ENCODE results near the gene TAF5L. TPM values are rescaled to one million over a fixed set of nuclear protein-coding genes. Genes with fewer than 3 reads are reported as not detected.

Gene TAF5L

DNA sequence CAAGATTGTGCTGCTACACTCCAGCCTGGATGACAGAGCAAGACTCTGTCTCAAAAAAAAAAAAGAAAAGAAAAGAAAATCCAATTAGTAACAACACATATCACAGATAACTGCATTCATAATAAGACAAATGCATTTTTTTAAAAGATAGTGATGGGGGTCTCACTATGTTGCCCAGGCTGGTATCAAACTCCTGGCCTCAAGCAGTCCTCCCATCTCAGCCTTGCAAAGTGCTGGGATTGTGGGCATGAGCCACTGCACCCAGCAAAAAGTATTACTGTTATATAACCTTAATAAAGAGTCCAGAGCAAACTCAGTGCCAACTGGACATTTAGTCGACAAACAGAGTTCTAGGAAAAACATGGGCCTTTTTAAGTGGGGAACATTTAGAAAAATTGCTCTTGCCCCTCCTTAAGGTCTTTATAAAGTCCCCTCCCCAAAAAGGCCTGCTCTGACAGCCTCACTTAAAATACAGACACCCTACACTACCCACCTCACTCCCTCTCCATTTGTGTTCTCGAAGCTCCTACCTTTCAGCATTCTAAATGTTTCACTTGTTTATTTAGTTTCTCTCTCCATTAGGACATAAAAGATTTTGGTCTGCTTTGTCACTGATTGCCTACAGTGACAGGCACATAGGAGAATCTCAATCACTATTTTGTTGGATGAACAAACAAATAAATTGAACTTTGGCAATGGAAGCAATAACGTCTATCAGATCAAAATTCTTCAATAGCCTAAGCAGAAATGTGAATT is 74.9 kb downstream of the TAF5L start:
- Histone ChIP-seq H3K4me1 (ENCODE audit: control insufficient read depth, insufficient read depth, low read depth, low read length) (peaks cover 10% of the 10 kb centered on the region), H3K27ac (ENCODE audit: low read length, poor library complexity, severe bottlenecking) (no peak overlapping the region), H3K4me3 (ENCODE audit: insufficient read depth in 1 of 2, low read depth in 1 of 2, low read length in 2 of 2) (no peak overlapping the region), H2BK5ac (ENCODE audit: low read depth, low read length, poor library complexity, severe bottlenecking) (no peak overlapping the region), H3K27me3 (ENCODE audit: control insufficient read depth in 1 of 2, insufficient read depth in 1 of 2, low read length in 2 of 2) (no peaks in the 10 kb centered on the region), H3K18ac (ENCODE audit: low read depth in 1 of 2, low read length in 2 of 2) (no peak overlapping the region), H3K23ac (ENCODE audit: low read length in 2 of 2) (no peak overlapping the region), H3K4me2 (ENCODE audit: low read length, poor library complexity, severe bottlenecking) (no peak overlapping the region), H3K36me3 (ENCODE audit: control insufficient read depth in 1 of 2, insufficient read depth in 2 of 2, low read depth in 1 of 2, low read length in 2 of 2) (peaks cover 12 to 13% of the 10 kb centered on the region in 2 experiments), H2AFZ (ENCODE audit: low read depth, low read length) (no peak overlapping the region), H2BK120ac (ENCODE audit: low read depth, low read length) (no peak overlapping the region), H4K8ac (ENCODE audit: low read length) (no peak overlapping the region), H3K9me3 (ENCODE audit: control insufficient read depth, low read length) (no peaks in the 10 kb centered on the region), H2AK5ac (ENCODE audit: low read length, severe bottlenecking) (no peak overlapping the region), H4K91ac (ENCODE audit: low read length) (no peak overlapping the region), H3K14ac (ENCODE audit: low read length in 2 of 2) (no peak overlapping the region), H3K9ac (ENCODE audit: low read length) (peak overlapping the region; percentile 15), H3K79me1 (replicated peaks; ENCODE audit: low read length, poor library complexity, severe bottlenecking) (peaks cover 36% of the 10 kb centered on the region), H3K4ac (ENCODE audit: low read depth in 1 of 2, low read length in 2 of 2) (no peak overlapping the region), H2BK12ac (ENCODE audit: low read length in 2 of 2) (no peak overlapping the region), H2BK15ac (ENCODE audit: low read depth, poor library complexity, severe bottlenecking) (no peak overlapping the region)
- 95% methylated on average over 3 of the region's 3 CpGs for WGBS
- DNase-seq: no peak

GRCh38 chr1:229547542-229547941 is 78.4 kb downstream of the TAF5L start:
- H3K4me3 ChIP-seq (ENCODE audit: insufficient read depth in 1 of 2, low read depth in 1 of 2, low read length in 2 of 2): no peak overlapping the region
- H4K91ac ChIP-seq (ENCODE audit: low read length): no peak overlapping the region
- H2BK120ac ChIP-seq (ENCODE audit: low read depth, low read length): no peak overlapping the region
- peaks cover 17 to 33% of the 10 kb centered on the region in 2 experiments for H3K36me3 ChIP-seq (ENCODE audit: control insufficient read depth in 1 of 2, insufficient read depth in 2 of 2, low read depth in 1 of 2, low read length in 2 of 2)
- no peak overlapping the region for H2BK5ac ChIP-seq (ENCODE audit: low read depth, low read length, poor library complexity, severe bottlenecking)
- no peak overlapping the region for H2AK5ac ChIP-seq (ENCODE audit: low read length, severe bottlenecking)
- H3K27ac ChIP-seq (ENCODE audit: low read length, poor library complexity, severe bottlenecking): no peak overlapping the region
- H3K4me1 ChIP-seq (ENCODE audit: control insufficient read depth, insufficient read depth, low read depth, low read length): peaks cover 6% of the 10 kb centered on the region
- H2AFZ ChIP-seq (ENCODE audit: low read depth, low read length): no peak overlapping the region
- peaks cover 35% of the 10 kb centered on the region for H3K79me1 ChIP-seq (replicated peaks; ENCODE audit: low read length, poor library complexity, severe bottlenecking)
- no peak overlapping the region for H3K14ac ChIP-seq (ENCODE audit: low read length in 2 of 2)
- H3K27me3 ChIP-seq (ENCODE audit: control insufficient read depth in 1 of 2, insufficient read depth in 1 of 2, low read length in 2 of 2): no peaks in the 10 kb centered on the region
- no peak overlapping the region for H2BK12ac ChIP-seq (ENCODE audit: low read length in 2 of 2)
- no peak overlapping the region for H3K23ac ChIP-seq (ENCODE audit: low read length in 2 of 2)
- DNase-seq: no peak
- no peak overlapping the region for H4K8ac ChIP-seq (ENCODE audit: low read length)
- WGBS: 98% methylated on average over 6 of the region's 7 CpGs
- no peaks in the 10 kb centered on the region for H3K9me3 ChIP-seq (ENCODE audit: control insufficient read depth, low read length)
- no peak overlapping the region for H3K18ac ChIP-seq (ENCODE audit: low read depth in 1 of 2, low read length in 2 of 2)
- no peak overlapping the region for H3K4ac ChIP-seq (ENCODE audit: low read depth in 1 of 2, low read length in 2 of 2)
- H2BK15ac ChIP-seq (ENCODE audit: low read depth, poor library complexity, severe bottlenecking): no peak overlapping the region
- no peak overlapping the region for H3K9ac ChIP-seq (ENCODE audit: low read length)
- no peak overlapping the region for H3K4me2 ChIP-seq (ENCODE audit: low read length, poor library complexity, severe bottlenecking)

DNA sequence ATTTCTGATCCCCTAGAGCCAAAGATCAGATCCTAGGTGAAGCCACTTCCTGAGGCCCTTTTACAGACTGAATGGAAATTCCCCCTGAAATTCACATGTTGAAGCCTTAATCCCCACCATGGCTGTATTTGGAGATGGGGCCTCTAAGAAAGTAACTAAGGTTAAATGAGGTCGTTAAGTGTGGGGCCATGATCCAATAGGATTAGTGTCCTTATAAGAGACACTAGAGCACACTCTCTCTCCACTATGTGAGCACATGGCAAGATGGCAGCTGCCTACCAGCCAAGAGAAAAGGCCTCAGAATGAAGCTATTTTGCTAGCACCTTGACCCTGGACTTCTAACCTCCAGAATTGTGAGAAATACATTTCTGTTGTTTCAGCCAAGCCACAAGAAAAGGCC is 81.3 kb downstream of the TAF5L start:
- Histone ChIP-seq H3K18ac (ENCODE audit: low read depth in 1 of 2, low read length in 2 of 2) (no peak overlapping the region), H2AFZ (ENCODE audit: low read depth, low read length) (no peak overlapping the region), H2BK120ac (ENCODE audit: low read depth, low read length) (no peak overlapping the region), H3K4me2 (ENCODE audit: low read length, poor library complexity, severe bottlenecking) (no peak overlapping the region), H4K91ac (ENCODE audit: low read length) (no peak overlapping the region), H3K36me3 (ENCODE audit: control insufficient read depth in 1 of 2, insufficient read depth in 2 of 2, low read depth in 1 of 2, low read length in 2 of 2) (peaks cover 22 to 55% of the 10 kb centered on the region in 2 experiments), H3K4ac (ENCODE audit: low read depth in 1 of 2, low read length in 2 of 2) (no peak overlapping the region), H3K9ac (ENCODE audit: low read length) (no peak overlapping the region), H3K4me1 (ENCODE audit: control insufficient read depth, insufficient read depth, low read depth, low read length) (peaks cover 6% of the 10 kb centered on the region), H3K27ac (ENCODE audit: low read length, poor library complexity, severe bottlenecking) (no peak overlapping the region), H3K79me1 (replicated peaks; ENCODE audit: low read length, poor library complexity, severe bottlenecking) (peaks cover 27% of the 10 kb centered on the region), H2BK12ac (ENCODE audit: low read length in 2 of 2) (no peak overlapping the region), H2BK15ac (ENCODE audit: low read depth, poor library complexity, severe bottlenecking) (no peak overlapping the region), H4K8ac (ENCODE audit: low read length) (no peak overlapping the region), H3K4me3 (ENCODE audit: insufficient read depth in 1 of 2, low read depth in 1 of 2, low read length in 2 of 2) (no peak overlapping the region), H3K9me3 (ENCODE audit: control insufficient read depth, low read length) (no peaks in the 10 kb centered on the region), H3K27me3 (ENCODE audit: control insufficient read depth in 1 of 2, insufficient read depth in 1 of 2, low read length in 2 of 2) (no peaks in the 10 kb centered on the region), H2BK5ac (ENCODE audit: low read depth, low read length, poor library complexity, severe bottlenecking) (no peak overlapping the region), H2AK5ac (ENCODE audit: low read length, severe bottlenecking) (no peak overlapping the region), H3K23ac (ENCODE audit: low read length in 2 of 2) (no peak overlapping the region), H3K14ac (ENCODE audit: low read length in 2 of 2) (no peak overlapping the region)
- WGBS: 100% methylated on average over 1 of the region's 1 CpG
- DNase-seq: no peak

Small RNA genes within 50 kb of the gene (small RNA-seq; reads per million reads assigned to genes)
- gene HMGN2P19 (ENCODE audit: low read depth) (not detected), gene RNA5SP78 (ENCODE audit: low read depth) (not detected)
